ENCODE results near the gene ERP27.

The ERP27 gene

DNA sequence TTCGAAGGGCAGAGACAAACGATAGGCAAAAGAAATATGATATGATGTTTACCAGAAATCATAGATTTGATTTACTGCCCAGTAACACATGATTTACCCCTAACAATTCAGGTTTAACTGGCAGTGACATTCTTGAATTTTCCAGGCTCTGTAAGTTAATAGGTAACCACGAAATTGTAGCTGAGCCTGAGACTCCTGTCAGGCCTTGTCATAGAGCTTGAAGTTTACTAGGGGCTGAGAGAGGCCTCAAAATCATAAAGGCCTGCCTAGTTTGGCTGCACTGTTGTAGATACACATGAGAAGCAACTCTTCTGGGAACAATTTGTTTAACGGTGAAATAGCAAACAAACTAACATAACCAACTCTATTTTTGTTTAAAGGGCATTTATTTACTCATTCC is 3.3 kb downstream of the ERP27 start:
- no peak for DNase-seq

DNA sequence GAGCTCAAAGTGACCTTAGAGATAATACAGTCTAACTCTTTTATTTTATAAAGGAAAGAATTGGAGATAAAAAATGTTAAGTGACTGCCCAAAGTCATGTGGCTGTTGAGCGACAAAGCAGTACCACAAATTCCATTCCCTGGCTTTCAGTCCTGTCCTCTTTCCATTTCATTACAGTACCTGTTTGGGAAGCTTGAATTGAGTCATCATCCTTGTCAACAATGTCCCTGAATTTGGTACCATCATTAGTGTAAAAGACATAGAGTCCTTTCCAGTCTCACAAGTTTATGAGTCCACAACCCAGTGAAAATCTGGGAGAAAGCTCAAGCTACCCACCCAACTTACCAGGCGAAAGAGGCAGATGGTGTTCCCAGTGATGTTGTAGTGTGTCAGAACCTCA is 3.8 kb downstream of the ERP27 start:
- no peak for DNase-seq

DNA sequence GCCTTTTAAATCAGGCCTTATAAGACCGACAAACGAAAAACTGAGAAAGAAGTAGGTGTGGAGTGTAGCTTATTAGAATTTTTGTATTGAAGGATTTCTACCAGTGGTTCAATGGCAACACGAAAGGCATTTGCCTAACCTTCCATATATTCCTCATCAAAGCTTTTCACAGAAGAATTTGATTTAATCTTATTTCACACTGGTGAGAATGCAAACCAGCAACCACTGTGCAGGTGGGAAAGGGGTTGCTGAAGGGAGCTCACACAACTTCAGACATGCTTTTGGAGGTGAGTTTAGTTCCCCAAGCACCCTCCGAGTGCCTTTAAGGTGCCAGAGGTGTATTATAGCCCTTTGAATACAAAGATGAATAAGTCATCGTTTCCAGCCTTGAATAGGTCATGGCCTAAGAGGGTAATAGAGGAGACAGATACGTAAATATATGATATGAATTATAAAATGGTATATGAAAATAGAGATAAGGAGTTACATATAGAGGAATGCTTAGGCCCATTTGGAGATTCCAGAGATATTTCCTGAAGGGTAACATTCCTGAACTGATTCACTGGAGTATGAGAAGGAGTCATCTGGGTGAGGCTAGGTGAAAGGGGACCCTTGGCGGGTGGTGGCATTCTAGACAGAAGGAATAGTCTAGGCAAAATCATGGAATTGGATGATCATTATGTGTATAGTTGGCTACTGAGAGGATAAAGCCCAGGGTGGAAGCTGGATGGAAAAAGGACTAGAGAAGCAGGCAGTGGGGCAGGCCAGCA is 6.4 kb downstream of the ERP27 start:
- no peak for DNase-seq

DNA sequence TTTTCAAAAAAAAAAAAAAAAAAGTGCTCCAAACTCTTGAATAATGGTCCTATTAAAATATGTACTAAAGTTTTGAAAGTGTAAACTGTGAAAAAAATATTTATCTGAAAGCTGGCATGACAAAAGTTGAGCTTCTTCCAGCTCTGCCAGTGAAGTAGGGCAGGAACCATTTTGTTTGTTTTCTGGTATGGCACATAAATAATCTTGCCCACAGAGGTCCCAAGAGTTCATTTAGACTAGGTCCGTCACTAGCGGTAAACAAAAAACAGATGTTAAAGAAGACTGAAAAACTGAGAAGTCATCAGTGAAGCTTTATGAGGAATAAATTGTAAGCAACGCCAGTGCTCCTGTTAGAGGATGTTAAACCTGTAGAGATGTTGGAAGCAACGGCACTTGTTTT is 7.0 kb downstream of the ERP27 start:
- no peak for DNase-seq

DNA sequence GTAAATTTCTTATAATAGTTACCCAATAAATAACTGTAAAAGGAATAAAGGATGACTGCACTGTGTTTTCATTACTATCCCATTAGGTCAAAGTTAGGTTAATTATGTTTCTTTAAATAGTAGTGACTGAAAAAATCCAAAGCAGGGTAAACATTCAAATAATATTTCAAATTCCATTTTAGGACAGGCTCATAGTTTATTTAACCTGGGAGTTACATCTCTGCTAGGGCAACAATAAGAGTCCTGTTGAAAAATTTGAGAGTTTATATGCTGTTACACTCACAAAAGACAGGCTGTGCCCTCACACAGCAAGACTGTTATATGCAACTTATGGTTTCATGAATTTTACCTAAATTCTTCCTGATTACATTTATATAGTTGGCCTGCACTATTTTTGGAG is 8.0 kb downstream of the ERP27 start:
- DNase-seq: no peak

DNA sequence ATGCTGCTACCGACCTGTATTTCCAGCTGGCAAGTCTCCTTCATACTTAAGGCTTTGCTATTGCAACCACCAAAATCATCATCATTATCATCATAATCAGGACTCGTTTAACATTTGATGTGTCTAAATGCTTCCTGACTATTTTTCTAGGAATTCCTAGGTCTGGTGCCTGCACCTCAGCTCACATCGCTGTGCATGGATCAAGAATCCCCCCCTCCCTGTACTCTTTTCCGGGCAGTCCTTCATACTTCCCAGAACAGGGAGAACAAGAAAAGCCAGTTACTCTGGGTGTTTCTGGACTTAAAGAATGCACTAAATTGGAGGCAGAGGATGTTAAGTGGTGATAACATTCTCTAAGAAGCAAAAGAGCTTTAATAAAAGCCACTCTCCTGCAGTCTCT is 9.4 kb downstream of the ERP27 start:
- DNase-seq: no peak

DNA sequence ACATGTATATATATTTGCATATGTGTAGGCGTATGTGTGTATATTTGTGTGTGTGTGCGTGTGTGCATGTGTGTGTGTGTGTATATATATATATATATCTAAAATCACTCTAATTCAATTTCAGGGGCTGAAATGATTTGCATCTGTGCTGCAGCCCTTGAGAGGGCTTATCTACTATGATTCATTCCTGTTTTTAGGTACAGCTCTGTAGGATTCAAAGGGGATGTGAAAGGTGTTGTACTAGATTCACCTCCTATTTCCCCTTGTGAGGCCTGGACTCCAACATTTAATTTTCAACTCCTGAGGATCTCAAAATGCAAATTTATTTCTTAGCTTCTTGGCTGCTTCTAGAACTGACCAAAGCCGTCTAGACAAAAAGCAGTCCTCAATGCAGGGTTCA is 11.1 kb downstream of the ERP27 start:
- no peak for DNase-seq

DNA sequence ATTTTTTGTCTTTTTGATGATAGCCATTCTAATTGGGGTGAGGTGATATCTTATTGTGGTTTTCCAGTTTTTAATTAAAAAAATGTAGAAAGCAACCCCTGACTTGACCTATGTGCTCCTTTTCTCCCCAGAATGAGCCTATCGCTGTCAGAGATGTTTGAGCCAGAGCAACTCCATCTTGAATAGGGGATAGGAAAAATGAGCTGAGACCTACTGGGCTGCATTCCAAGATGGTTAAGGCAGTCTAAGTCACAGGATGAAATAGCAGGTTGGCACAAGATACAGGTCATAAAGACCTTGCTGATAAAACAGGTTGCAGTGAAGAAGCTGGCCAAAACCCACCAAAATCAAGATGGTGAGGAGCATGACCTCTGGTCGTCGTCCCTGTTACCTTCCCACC is 13.8 kb downstream of the ERP27 start:
- DNase-seq: no peak

DNA sequence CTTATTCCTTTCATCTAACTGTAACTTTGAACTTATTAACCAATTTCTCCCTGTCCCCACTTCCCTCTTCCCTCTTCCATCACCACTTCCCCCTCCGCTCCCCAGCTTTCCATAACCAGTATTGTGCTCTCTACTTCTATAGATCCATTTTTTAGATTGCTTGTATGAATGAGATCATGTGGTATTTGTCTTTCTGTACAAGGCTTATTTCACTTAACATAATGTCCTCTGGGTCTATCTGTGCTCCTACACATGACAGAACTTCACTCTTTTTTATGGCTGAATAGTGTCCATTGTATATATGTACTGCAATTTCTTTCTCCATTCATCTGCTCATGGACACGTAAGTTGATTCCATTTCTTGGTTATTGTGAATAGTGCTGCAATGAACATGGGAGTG is 14.4 kb downstream of the ERP27 start:
- DNase-seq: no peak

DNA sequence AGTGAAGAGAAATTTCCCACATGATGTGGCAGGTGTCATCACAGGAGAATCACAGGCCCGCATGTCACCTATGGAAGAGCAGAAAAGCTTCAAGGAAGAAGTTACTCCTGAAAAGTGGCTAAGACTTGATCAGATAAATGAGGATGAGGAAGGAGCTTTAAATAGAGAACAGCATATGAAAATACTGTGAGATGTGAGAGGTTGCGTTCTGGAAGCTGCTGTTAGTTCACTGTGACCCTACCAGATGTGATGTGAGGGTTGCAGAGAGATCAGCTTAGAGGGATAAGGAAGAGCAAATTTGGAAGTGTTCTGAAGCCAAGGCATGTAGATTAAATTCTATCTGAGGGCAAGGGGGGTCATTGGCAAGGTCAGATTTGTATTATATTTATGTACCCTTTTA is 17.1 kb downstream of the ERP27 start:
- no peak for DNase-seq

DNA sequence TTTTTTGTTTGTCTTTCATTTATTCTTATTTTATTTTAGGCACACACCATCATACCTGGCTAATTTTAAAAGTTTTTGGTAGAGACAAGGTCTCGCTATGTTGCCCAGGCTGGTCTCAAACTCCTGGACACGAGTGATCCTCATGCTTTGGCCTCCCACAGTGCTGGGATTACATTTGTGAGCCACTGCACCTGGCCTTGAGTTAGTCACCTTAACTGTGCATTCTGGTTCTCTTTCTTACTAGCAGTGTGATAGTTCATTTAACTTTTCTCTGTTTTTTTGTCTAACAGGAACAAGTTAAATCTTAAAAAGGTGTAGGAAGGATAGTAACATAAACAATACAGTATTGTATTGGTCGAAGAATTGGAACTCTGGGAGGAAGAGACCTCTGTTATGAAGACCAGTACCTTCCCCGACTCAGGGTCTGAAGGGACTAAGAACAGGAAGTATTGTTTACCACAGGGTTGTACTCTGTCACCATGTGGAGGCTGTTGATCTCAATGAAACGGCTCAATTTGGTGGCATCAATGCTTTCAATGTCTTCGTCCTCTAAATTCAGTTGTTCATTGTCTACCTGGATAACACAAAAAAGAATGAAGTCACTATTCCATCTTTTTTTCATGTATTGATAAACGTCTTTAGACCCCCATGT is 17.7 kb downstream of the ERP27 start:
- peak in 1 of 5 experiments; percentile 54 for DNase-seq

DNA sequence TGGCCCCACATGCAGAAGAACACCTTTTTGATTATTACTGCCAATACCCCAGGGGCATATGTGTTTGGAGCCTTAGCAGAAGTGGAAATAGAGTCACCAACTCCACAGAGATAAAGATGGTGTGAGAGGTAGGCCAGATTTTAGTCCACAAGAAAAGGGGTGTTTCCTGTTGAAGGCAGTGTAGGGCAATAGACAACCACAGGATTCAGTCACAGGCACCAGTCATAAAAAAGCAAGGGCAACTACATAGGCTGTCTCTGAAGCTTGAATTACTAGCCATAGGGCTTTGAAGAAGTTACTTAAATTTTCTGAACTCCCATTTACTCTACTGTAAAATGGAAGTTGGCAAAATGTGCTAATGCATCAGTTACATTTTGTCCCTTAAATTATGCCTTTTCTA is 18.9 kb downstream of the ERP27 start:
- DNase-seq: peak in 1 of 5 experiments; percentile 45

DNA sequence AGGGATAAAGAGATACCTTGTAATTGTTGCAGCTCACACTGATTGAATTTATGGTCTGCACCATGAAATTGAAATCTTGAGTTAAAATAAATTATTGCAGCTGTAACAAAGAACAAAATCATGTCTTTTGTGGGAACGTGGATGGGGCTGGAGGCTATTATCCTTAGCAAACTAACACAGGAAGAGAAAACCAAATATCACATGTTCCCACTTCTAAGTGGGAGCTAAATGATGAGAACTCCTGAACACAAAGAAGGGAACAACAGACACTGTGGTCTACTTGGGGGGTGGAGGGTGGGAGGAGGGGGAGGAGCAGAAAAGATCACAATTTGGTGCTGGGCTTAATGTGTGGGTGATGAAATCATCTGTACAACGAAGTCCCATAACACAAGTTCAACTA is 22.6 kb downstream of the ERP27 start:
- DNase-seq: no peak

DNA sequence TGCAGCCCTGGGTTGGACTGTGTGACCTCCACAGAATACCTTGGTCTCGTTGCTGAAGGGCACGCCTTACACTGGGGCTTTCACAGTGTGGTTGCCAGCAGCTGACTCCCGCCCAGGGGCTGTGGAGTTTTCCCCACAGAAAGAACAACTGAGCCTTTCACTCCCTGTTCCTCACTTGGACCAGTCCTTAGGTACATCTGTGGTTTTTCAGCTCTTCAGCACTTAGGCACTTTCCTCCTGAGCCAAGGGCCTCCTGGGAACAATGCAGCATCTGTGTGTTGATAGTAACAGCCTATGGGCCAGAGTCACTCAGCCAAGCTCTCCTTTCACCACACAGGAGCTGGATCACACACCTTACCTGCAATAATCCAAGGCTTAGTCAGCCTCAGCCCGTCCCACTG is 25.0 kb downstream of the ERP27 start:
- no peak for DNase-seq

DNA sequence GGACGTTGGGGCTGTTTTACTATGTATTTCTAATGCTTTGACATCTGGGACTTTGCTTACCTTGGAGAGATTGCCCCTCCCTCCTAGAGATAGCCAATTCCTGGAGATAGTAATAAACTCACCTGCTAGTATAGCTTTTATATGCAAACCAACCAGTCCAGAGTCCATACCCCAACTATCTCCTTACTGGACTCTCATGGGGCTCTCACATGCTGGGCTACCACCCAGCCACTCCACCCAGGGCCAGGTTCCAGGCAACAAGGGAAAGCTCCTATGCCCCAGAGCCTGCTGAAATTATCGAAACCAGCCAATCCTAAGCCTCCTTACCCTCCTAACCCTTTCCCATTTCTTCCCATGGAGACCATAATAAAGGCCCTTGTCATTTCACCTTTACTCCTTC is 27.2 kb downstream of the ERP27 start:
- DNase-seq: no peak

DNA sequence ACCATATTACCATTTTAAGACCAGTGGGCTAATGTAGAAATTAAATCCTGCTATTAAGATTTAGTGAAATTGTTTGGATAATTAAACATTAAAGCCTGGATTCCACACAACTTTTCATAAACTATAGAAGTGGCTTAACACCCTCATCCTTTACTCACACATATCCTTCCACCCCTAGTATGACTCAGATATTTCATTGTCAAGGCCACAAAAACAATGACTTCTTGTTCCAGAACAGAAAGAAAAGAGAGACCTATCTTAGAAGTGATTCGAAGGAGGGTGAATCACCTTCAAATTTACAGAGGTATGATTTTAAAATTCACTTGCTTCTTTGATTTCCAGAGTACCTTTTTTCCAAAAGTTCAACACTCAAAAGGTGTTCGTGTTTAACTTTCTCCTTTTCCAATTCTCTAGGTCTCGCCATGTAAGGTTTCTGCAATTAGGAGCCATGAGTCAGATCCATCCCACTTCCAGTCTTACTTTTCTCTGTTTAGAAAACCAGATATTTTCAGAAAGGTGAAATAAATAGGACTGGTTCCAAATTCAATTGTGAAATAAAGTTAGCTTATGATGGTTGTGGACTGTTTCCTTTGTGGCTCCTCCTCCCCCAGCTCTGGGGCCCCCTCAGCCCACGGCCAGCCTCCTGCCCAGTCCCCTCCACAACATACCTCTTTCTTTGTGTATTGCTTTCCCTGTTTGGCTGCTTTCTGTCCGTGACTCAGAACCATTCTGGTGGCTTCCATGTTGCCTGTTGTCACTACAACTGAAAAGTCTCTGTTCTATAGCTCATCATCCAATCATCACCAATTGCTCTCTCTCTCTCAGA is 28.0 kb downstream of the ERP27 start:
- DNase-seq: peak in 1 of 5 experiments; percentile 23

DNA sequence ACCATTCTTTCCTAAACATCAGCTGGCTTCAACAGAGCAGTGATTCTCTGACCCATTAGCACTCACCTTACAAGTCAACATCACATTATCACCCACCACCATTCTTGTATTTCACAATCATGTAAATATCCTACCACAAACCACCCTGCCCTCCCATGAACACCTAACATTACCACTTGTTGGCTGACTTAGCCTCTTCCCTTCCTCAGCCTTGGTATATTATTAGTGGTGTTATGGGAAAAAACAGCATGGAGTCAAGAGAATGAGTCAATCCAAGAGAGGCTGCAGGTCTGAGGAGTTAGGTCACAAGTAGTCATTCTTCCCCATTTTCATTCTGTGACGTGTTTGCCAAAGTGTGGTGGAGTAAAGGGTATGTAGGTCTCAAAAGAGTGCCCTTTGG is 30.4 kb downstream of the ERP27 start:
- no peak for DNase-seq

DNA sequence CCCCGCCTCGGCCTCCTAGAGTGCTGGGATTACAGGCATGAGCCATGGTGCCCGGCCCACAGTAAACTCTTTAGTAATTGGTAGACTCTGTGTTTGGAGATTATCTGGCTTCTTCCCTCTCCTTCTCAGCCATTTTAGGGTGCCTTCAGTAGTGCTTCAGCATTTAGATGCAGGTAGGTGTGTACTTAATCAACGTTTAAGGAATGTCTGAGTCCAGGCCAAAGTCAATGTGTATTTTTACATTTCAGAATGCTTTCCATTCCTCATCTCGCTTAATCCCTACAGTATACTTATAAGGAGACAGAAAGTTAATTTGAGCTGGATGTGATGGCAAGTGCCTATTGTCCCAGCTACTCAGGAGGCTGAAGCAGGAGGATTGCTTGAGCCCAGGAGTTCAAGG is 32.2 kb downstream of the ERP27 start:
- no peak for DNase-seq

DNA sequence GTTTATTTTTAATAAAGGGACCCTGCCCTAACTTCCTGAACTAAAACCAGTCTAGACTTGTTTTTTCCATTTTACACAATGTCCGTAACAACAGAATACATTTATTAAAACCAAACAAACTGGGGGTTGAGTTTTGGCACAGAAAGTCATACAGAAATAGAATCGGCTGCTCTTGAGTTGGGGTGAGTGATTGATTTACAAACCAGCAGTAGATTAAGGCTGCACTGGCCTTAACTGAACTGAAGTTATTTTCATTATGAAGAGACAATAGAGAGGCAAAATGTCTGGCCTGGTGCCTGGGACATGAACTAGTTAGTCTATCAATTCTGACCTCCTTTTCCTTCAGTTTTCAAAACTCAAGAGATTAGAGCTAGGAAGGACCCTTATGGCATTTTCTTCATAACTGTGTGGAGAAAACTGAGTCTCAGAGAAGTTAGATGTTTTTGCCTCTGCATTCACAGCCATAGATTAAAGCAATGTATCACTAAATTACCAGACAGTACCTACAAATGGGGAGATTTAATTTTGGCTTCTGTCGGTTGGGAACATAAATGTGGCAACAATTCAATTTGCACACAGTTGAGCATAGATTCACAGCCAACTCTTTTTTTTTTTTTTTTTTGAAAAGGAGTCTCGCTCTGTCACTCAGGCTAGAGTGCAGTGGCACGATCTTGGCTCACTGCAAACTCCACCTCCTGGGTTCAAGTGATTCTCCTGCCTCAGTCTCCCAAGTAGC is 32.9 kb downstream of the ERP27 start:
- DNase-seq: no peak

DNA sequence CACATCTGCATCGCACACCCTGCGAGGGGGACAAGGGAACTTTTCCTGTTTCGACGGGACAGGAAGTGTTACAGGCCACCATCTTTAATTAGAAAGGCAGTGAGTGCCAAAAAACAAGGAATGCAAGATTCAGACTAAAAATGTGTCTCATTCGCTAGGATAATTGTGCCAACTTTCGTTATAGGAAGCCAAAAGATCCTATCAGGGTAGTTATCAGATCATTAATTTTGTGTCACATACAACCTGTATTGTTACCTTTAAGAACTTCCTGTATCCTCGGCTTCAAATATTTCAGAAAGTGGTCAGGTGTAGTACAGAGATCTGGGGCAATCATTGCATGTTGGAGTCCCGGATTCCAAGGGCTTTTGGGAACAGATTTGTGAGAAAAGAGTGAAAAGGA is 33.5 kb downstream of the ERP27 start:
- no peak for DNase-seq

DNA sequence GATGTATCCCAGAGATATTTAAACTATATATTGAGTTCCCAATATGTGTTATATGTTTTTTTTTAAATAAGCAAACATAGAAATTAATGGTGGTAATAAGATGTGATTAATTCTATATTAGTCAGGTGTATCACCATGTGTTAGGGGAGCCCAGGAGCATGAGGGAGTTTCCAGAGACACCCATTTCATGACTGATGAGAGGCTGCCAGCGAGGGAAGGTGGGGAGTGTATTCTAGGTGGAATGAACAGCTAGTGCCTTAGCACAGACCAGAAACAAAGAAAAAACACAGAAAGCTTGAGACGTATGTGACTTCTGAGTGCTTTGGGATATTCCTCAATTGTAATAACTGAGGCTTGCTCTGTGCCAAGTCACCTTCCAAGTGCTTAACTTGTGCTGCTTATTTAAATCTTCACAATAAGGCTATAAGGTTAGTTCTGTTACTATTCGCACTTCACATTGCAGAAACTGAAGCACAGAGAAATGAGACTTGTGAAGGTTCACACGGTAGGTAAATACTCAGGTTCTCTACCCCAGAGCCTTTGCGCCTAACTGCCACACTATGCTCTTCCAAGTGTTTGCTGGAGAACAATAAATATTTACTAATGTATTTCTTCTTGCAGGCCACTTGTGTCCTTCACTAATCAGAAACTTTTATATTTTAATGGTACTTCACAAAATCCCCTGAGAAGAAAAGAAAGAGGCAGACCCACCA is 34.8 kb downstream of the ERP27 start:
- no peak for DNase-seq

DNA sequence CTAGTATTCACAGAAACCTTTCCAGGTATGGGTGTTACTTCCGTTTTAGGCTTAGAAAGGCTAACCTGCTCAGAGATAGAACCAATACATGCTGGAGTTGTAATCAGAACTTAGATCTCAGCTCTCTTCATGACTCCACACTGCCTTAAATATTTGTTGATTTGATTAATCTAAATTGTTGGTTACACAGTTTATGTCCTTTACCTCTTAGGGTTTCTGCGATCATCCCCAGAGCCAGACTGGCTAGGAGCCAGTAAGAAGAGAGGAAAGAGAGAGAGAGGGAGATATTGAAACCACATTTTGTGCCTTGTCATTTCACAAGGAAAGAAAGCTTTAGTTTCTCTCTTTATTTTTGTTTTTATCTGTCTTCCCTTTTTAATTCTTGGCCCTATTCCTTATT is 35.9 kb downstream of the ERP27 start:
- no peak for DNase-seq

DNA sequence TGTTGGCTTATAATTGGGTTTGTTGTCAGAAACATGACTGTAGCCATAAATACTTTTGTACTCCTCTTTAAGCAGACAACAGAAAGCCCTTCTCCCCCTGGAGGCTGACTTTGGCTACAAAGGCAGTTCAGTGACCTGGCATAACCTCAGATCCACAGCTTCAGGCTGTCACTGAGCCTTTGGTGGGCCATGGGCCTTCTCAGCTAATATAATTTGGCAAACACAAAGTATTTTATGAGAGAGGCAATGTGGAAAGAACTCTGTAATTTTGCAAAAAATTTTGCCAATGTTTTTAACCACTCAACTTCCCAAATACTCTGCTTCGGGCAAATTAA is 37.1 kb downstream of the ERP27 start:
- no peak for DNase-seq

Measured in T-helper 2 cell (primary cell).